GM12873 (cell line): ENCODE measurements around the gene RAI1.

Experiments used
- TF ChIP-seq, protein P1 (sequence below): IDR thresholded peaks from 2 replicates; pipeline ENCODE4 v1.5.1; 2012; ENCODE audit warnings: low read depth, mild to moderate bottlenecking, moderate library complexity, low read length, control low read depth; ENCODE audit not compliant: insufficient read depth; ENCODE audit errors: missing control alignments

Gene RAI1

DNA sequence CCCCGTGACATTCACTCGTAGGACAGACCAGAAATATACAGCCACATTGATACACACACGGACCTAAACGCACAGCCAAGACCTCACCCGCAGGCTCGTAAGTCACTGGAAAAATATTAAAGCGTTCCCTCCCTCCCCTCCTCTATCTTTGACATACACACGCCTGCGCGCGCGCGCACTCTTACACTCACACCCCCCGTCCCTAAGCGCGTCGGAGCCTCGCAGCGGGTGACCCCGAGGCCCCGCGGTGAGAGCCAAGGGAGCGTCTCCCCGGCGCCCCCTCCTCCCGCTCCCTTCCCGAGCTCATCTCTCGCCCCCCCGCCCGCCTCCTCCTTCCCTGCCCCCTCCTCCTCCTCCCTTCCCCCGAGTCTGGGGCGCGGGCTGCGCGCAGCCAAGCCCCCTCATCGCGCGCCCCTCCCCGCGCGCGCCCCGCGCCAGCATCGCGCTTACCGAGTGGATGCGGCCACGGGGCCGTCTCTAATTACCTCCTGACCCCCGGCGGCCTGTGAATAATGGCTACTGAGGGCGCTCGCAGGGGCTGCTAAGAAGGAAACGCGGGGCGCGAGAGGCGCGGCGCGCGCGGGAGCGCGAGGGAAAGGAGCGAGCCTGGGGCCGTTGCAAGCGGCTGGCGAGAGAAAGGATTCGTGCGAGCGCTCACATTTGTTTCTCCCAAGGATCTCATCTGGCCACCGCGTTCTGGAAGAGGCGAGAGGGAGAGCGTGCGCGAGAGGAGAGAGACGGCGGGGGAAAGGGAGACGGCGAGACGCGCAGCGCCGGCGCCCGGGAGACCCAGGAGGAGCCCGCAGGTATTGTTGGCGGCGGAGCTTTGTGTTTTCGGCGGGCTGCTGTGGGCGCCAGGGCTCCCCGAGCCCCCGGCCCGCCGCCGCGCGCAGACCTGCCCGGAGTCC, 42.4 kb downstream of the RAI1 start:
- TF ChIP-seq, protein P1, sequence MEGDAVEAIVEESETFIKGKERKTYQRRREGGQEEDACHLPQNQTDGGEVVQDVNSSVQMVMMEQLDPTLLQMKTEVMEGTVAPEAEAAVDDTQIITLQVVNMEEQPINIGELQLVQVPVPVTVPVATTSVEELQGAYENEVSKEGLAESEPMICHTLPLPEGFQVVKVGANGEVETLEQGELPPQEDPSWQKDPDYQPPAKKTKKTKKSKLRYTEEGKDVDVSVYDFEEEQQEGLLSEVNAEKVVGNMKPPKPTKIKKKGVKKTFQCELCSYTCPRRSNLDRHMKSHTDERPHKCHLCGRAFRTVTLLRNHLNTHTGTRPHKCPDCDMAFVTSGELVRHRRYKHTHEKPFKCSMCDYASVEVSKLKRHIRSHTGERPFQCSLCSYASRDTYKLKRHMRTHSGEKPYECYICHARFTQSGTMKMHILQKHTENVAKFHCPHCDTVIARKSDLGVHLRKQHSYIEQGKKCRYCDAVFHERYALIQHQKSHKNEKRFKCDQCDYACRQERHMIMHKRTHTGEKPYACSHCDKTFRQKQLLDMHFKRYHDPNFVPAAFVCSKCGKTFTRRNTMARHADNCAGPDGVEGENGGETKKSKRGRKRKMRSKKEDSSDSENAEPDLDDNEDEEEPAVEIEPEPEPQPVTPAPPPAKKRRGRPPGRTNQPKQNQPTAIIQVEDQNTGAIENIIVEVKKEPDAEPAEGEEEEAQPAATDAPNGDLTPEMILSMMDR, result no peak

DNA sequence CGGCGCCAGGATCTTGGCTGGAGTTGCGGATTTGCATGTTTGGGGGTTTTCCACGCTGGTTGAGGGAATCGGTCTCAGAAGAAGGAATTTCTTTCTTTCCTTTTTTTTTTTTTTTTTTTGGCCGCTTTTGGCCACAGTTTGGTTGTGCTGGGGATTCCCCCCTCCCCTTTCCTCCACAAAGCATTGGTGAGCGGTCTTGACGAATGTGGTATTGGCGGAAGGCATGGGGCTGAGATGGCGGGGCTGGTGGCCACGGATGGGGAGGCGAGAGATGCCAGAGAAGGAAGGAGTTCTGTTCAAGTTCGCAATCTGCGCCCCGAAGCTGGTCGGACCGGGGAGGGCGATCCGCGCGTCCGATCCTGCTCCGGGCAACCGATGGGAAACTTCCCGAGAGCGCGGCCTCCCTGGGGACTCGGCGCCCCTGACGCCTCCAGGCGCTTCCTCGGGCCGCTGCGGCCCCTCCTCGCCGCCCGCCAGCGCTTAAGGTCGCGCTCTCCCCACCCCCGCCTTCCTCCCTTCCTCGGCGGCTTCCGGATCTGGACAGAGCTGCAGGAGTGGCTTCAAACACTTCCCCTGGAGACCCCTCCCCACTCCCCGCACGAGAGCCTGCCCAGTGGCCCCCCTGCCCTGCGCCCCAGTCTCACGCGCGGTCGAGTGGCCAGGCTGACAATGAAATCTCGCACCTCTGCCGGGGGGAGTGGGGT, 43.2 kb downstream of the RAI1 start:
- TF ChIP-seq, protein P1, result no peak

DNA sequence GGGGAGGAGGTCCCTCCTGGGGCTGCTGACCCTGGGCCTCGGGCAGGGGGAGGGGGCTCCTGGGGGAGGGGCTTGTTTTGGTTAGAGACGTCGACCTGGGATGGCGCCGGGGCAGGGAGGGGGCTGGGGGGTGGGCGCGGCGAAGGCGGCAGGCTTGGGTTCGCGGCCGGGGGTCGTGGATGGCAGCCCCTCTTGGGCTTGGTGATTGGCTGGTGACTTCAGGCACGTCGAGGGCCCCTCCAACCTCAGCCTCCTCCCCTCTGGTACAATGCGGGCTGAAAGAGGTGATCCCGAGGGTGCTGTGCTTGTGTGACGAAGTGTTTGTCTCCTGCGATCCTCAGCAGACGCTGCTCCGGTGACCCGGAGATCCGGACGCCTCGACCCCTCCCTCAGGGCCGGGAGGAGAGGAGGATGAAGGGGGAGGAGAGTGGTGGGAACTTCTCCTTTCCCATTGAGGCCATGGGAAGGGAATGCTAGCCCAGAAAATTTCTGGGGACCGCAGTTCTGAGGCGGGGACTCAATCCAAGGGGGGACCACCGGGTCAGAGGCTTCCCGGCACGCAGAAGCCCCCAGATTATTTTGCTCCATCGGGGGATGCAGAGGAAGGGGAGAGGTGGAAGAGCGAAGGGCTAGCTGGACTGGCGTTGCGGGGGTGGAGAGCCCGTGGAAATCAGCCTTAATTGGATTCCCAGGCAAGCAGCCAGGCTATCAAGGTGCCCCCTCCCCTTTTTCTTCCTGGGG, 43.9 kb downstream of the RAI1 start:
- TF ChIP-seq, protein P1, result no peak

DNA sequence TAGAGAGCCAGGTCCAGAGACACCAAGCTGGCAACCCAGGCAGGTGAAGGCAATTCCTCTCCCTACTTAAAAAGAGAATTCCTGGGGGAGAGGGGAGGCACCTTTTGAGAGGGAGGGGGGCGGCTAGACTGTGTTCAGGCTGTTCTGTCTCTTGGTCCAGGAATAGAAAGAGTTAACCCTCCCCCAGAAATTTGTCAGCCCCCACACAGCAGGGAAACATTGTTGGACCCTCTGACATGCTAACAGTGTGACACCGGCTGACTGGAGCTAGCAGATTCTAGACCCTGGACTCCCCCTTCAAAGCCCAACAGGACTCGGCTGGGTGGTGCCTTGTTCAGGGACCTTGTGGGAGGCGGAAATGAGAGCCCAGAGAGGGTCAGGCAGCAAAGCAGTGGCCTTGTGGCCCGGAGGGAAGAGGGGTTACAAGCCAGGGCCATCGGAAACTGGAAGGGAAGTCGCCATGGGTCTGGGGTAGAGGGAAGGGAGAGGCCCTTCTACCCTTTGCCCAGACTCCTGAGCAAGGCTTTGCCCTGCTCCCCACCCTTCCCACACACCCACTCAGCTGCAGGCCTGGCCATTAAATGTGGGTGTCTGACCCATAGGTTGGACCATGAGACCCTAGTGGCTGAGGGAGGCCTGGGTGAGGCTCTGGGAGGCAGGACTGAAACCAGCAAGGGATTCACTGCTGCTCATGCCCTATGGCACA, 44.6 kb downstream of the RAI1 start:
- TF ChIP-seq, protein P1, result no peak

DNA sequence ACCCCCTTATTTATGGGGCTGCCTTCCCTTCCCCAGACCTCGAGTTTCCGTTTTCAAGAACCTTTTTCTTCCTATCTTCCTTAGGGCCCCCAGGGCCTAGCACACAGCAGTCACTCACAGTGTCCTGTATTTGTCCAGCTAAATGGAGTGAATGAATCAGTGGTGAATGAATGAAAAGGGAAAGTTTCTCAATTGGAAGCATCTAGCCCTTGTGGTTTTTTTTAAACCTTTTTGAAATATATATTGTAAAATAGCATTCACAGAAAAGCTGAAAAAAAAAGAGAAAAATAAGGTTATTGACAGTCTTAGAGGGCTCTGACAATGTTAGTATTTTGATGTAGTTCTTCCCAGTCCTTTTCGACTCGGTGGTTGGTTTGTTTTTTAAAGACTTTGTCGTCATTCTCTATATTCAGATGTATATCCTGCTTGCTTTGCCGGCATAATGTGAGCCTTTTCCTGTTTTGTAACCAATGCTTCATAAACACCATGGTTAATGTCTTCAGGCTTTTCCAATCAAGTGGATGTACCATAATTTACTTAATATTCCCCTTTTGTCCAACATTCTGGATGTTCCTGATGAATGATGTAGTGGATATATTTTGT, 45.3 kb downstream of the RAI1 start:
- TF ChIP-seq, protein P1, result no peak

DNA sequence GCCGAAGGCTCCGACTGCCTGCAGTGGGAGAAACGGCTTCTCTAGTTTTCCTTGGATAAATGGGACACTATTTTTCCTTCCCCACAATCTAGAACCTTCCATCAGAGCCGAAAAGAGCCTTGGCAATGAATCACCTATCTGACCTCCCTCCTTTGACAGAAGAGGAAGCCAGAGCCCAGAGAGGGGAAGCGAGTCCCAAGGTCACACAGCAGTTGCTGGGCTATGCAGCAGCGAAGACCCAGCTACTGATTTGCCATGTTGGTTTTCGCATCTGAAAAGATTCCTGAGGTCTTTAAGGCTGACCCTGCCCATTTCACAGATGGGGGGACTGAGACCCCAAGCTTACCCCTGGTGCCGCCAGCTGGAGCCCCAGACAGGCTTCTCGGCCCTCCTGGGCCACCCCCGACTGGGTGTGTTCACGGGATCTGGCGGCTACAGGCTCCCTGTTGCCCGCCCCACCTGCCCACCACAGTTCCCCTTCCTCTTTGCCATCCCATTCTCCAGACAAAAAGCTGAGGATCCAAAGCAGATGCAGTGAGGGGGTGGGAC, 45.9 kb downstream of the RAI1 start:
- TF ChIP-seq, protein P1, result no peak
